Measurements from ENCODE around the gene WDPCP.
"Not testable (repeated sequence)": the region's sequence is repeated elsewhere in the genome, so short reads cannot be mapped to it uniquely, and the experiment has no call there.

WDPCP gene

DNA sequence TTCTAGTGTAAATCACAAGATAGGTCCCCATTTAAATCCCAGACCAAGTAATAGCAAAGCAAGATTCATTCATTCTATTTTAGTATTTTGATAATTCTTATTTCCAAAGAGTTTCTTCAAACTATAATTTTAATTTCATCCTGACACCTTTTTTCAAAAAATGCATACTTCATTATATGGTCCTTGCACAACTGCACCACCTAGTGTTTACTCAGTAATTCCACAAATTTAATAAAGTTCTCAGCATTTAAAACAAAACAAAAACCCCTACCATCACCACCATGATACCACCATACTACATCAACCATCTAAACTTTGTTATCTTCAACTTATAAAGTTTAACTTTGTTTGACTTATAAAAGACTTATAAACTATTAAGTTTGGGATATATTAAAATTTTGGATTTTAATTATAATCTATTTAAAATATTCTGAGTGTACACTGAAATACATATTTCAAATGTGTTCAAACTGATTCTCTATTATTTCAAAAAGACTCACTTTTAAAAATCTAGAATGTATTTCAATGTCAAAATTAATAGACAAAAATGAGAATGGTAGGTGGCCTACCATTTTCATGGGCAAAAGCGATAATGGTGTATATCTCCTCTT, 44.2 kb downstream of the WDPCP start:
- DNase-seq (ENCODE audit: low read depth in 4 of 4, low spot score in 1 of 4): no peak

GRCh38 chr2:63539416-63540162, 48.7 kb downstream of the WDPCP start:
- no peak for DNase-seq (ENCODE audit: low read depth in 4 of 4, low spot score in 1 of 4)

- no peak for DNase-seq (ENCODE audit: low read depth in 4 of 4, low spot score in 1 of 4)
Observed at GRCh38 chr2:63538390-63538789, 49.9 kb downstream of the WDPCP start.

GRCh38 chr2:63537306-63537705, 51.0 kb downstream of the WDPCP start:
- no peak for DNase-seq (ENCODE audit: low read depth in 4 of 4, low spot score in 1 of 4)

DNA sequence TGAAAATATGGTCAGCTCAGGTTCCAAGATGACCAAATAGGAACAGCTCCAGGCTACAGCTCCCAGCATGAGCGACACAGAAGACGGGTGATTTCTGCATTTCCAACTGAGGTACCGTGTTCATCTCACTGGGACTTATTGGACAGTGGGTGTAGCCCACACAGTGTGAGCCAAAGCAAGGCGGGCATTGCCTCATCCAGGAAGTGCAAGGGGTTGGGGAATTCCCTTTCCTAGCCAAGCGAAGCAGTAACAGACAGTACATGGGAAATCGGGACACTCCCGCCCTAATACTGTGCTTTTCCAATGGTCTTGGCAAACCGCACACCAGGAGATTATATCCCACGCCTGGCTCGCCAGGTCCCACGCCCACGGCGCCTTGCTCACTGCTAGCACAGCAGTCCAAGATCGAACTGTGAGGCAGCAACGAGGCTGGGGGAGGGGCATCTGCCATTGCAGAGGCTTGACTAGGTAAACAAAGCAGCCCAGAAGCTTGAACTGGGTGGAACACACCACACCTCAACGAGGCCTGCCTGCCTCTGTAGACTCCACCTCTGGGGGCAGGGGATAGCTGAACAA, 57.5 kb downstream of the WDPCP start:
- no peak for DNase-seq (ENCODE audit: low read depth in 4 of 4, low spot score in 1 of 4)

DNA sequence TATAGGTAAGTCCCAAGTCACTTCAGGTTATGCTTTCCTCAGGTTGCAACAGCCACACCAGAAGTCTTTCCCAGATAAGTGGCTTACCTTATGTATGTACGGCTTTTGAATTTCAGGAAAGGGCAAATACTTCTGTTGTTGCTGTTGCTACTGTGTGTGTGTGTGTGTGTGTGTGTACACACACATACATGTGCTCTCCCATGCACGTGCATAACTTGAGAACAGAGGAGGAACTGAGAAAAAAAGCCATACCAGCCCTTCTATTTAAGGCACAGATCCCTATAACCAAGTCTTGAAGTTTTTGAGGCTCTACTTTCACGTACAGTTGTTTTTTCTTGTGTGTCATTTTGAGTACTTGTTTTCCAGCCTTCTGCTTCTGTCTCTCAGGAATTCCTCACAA, 62.4 kb downstream of the WDPCP start:
- DNase-seq (ENCODE audit: low read depth in 4 of 4, low spot score in 1 of 4): no peak

DNA sequence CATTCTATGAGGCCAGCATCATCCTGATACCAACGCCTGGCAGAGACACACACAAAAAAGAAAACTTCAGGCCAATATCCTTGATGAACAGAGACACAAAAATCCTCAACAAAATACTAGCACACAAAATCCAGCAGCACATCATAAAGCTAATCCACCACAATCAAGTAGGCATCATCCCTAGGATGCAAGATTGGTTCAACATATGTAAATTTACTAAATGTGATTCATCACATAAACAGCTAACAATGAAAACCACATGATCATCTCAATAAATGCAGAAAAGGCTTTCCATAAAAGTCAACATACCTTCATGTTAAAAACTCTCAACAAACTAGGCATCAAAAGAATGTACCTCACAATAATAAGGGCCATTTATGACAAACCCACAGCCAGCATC, 65.3 kb downstream of the WDPCP start:
- no peak for DNase-seq (ENCODE audit: low read depth in 4 of 4, low spot score in 1 of 4)

DNA sequence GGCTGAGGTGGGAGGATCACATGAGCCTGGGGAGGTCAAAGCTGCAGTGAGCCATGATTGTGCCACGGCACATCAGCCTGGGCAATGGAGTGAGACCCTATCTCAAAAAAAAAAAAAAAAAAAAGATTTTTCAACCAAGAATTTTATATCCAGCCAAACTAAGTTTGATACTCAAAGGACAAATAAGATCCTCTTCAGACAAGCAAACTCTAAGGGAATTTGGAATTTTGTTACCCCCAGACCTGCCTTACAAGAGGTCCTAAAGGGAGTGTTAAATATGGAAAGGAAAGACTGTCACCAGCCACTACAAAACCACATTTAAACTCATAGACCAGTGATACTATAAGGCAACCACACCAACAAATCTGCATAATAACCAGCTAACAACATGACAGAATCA, 67.5 kb downstream of the WDPCP start:
- DNase-seq (ENCODE audit: low read depth in 4 of 4, low spot score in 1 of 4): no peak

GRCh38 chr2:63514781-63515180, 73.5 kb downstream of the WDPCP start:
- DNase-seq (ENCODE audit: low read depth in 4 of 4, low spot score in 1 of 4): no peak

GRCh38 chr2:63514237-63514716, 74.0 kb downstream of the WDPCP start:
- no peak for DNase-seq (ENCODE audit: low read depth in 4 of 4, low spot score in 1 of 4)

GRCh38 chr2:63506320-63506719, 82.0 kb downstream of the WDPCP start:
- no peak for DNase-seq (ENCODE audit: low read depth in 4 of 4, low spot score in 1 of 4)

DNA sequence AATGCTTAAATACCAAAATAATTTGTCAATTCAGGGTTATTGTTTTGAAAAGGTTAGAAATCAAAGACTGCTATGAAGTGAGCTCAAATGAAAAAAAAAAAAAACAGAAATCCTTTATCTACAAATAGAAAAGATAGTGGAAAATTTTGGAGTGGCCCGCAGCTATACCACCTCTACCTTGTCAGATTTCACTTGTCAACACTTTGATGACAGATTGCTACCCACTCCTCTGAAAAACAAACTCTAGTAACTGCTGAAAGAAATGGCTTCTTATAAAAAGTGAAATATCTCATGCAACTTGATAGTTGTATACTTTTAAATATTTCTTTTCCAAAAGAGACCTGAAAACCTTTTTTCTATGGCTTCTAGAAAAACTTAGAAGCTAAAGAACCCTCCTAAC, 84.5 kb downstream of the WDPCP start:
- DNase-seq (ENCODE audit: low read depth in 4 of 4, low spot score in 1 of 4): no peak

GRCh38 chr2:63500398-63500797, 87.9 kb downstream of the WDPCP start:
- no peak for DNase-seq (ENCODE audit: low read depth in 4 of 4, low spot score in 1 of 4)

- DNase-seq (ENCODE audit: low read depth in 4 of 4, low spot score in 1 of 4): no peak
Observed at GRCh38 chr2:63497576-63497975, 90.7 kb downstream of the WDPCP start.

GRCh38 chr2:63494968-63495367, 93.3 kb downstream of the WDPCP start:
- no peak for DNase-seq (ENCODE audit: low read depth in 4 of 4, low spot score in 1 of 4)

DNA sequence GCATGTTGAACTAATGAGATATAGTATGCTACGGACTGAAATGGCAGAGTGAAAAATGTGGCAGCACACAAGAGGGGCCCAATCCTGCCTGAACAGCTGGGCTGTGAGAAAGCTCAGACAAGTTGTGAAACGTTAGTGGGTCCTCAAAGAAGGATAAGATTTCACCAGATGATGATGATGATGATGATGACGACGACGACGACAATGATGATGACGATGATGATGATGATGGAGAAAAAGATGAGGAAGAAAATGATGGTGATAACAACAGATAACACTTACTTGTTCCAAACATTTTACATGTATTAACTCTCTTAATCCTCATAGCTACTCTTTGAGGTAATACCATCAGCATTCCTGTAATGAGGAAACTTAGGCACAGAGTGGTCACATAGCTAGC, 94.2 kb downstream of the WDPCP start:
- DNase-seq (ENCODE audit: low read depth in 4 of 4, low spot score in 1 of 4): no peak

DNA sequence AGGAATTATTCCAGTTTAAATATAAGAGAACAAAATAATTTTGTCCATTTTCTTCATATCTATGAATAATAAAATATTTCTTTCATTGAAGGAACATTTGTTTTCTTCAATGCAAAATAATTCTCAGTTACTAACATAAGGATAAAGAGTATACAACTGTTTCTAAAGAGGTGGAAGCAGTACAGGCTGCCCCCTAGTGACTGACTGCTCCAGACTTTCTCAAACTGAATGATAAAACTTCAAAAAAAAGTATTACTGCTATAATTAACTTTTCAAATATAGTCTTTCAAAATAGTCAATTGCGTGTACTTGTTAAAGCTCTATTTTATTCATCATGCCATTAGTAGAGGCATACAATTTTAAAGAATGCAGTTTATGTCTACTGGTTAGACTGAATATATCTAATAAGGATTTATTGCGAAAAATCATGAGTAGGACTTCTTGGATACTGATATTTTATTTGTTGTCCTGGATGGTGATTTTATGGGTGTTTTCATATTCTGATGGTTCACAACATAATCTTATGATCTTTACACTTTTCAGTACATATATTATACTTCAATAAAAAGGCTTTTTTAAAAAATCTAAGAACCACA, 100.1 kb downstream of the WDPCP start:
- peak in 1 of 4 experiments; percentile 0 for DNase-seq (ENCODE audit: low read depth in 4 of 4, low spot score in 1 of 4)

DNA sequence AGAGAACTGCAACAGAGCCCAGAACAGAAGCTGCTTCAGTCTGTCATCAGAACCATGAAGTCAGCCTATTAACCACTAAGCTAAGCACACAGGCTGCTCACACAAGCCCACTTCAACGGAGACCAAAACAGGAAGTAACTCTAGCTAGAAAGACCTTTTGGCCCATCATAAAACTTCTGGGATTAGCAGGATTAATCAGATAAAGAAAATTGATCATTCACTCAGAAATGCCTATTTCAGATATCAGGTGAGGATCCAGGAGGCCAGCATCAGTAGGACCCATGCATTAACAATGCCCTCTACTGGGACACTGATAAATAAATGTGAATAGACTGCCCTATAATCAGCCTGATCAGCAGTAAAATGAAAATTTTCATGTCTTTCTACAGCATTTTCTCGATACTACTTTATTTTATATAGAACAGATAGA, 101.4 kb downstream of the WDPCP start:
- no peak for DNase-seq (ENCODE audit: low read depth in 4 of 4, low spot score in 1 of 4)

GRCh38 chr2:63484901-63485300, 103.4 kb downstream of the WDPCP start:
- DNase-seq (ENCODE audit: low read depth in 4 of 4, low spot score in 1 of 4): no peak

DNA sequence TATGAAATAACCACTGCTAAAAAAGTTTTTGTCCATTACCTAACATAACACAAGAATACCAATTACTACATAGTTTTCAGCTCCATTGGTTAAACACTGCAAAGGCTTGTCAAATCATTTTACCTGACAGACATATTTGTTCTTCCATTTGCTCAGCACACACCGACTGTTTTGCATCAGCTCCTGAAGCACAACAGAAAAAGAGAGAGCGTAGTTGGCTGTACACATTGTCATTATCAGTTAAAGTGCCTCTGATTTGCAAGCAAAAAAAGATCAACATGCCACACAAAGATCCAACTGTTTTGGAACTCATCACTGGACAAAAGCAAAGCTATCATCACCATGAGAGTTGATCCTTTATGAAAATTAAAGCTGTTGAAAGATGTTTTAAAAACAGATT, 103.8 kb downstream of the WDPCP start:
- no peak for DNase-seq (ENCODE audit: low read depth in 4 of 4, low spot score in 1 of 4)

DNA sequence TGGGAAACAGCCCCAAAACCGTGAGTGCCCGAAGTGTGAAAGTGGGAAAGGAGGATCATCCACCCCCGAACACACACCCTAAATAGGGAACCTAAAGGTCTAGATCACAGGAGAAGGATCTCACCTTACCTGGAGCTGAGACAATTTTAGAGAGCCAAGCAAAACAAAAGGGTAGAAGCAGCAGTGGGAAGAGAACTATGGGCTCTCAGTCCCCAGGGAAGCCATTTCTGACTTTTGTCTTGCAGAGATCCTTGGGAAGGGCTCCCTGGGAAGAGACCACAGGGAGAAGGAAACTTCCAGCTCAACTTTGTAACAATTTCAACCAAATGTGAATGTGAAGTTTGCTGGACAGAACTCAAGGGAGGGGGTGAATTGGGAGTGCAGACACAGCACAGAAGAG, 110.6 kb downstream of the WDPCP start:
- no peak for DNase-seq (ENCODE audit: low read depth in 4 of 4, low spot score in 1 of 4)

DNA sequence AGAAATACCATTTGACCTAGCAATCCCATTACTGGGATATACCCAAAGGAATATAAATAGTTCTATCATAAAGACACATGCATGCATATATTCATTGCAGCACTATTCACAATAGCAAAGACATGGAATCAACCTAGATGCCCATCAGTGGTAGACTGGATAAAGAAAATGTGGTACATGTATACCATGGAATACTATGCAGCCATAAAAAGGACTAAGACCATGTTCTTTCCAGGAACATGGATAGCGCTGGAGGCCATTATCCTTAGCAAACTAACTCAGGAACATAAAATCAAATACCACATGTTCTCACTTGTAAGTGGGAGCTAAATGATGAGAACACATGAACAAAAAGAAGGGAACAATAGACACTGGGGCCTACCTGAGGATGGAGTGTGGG, 119.0 kb downstream of the WDPCP start:
- not testable (repeated sequence) for DNase-seq (ENCODE audit: low read depth in 4 of 4, low spot score in 1 of 4)

Measured in stimulated activated CD4-positive, alpha-beta T cell treated with anti-CD3 and anti-CD28 coated beads, Interleukin-1b, Interleukin-23, amount 100 ng/mL, for 24 hours (primary cell).